ENCODE results near the gene CYP19A1.

CYP19A1 gene

GRCh38 chr15:51335087-51335486, 3.3 kb downstream of the CYP19A1 start:
- TF ChIP-seq CTCF (conservative IDR thresholded peaks at IDR 0.05), result no peak
- no peak overlapping the region for H3K27ac ChIP-seq

- no peak overlapping the region for H3K27ac ChIP-seq
- no peak for TF ChIP-seq CTCF (conservative IDR thresholded peaks at IDR 0.05)
These were observed 4.4 kb downstream of the CYP19A1 start for GRCh38 chr15:51334011-51334451.

- no peak for TF ChIP-seq CTCF (conservative IDR thresholded peaks at IDR 0.05)
- H3K27ac ChIP-seq, result no peak overlapping the region
These were observed 4.8 kb downstream of the CYP19A1 start for GRCh38 chr15:51333571-51333970.

GRCh38 chr15:51332206-51333147, 5.9 kb downstream of the CYP19A1 start:
- no peak for TF ChIP-seq CTCF (conservative IDR thresholded peaks at IDR 0.05)
- no peak overlapping the region for H3K27ac ChIP-seq

- no peak overlapping the region for H3K27ac ChIP-seq
These were observed 7.3 kb downstream of the CYP19A1 start for GRCh38 chr15:51331141-51331540.

GRCh38 chr15:51328926-51329325, 9.5 kb downstream of the CYP19A1 start:
- no peak for TF ChIP-seq CTCF (conservative IDR thresholded peaks at IDR 0.05)
- H3K27ac ChIP-seq, result no peak overlapping the region

More at GRCh38 chr15:51331141-51331540, 7.3 kb downstream of the CYP19A1 start:
- TF ChIP-seq CTCF (conservative IDR thresholded peaks at IDR 0.05), result no peak

- TF ChIP-seq CTCF (conservative IDR thresholded peaks at IDR 0.05), result no peak
- H3K27ac ChIP-seq, result no peak overlapping the region
These were observed 11.3 kb downstream of the CYP19A1 start for GRCh38 chr15:51327081-51327480.
